Central memory CD4-positive, alpha-beta T cell (primary cell): ENCODE measurements around the gene RIMBP2.

Experiments used
- DNase-seq: peaks from one replicate; pipeline ENCODE4 v3.0.0; 2022

The RIMBP2 gene

GRCh38 chr12:130566446-130567155, 149.5 kb downstream of the RIMBP2 start:
- no peak for DNase-seq

GRCh38 chr12:130565189-130565588, 150.9 kb downstream of the RIMBP2 start:
- no peak for DNase-seq

- DNase-seq: no peak
Observed at GRCh38 chr12:130563323-130563722, 152.8 kb downstream of the RIMBP2 start.

GRCh38 chr12:130562716-130563115, 153.4 kb downstream of the RIMBP2 start:
- DNase-seq: no peak

- DNase-seq: no peak
Observed at GRCh38 chr12:130560321-130560720, 155.8 kb downstream of the RIMBP2 start.

GRCh38 chr12:130559806-130560205, 156.3 kb downstream of the RIMBP2 start:
- DNase-seq: no peak

- no peak for DNase-seq
Observed at GRCh38 chr12:130557886-130558765, 158.0 kb downstream of the RIMBP2 start.

- DNase-seq: no peak
Observed at GRCh38 chr12:130557201-130557600, 158.9 kb downstream of the RIMBP2 start.

- DNase-seq: no peak
Observed at GRCh38 chr12:130556486-130557055, 159.5 kb downstream of the RIMBP2 start.

- DNase-seq: no peak
Observed at GRCh38 chr12:130555628-130556485, 160.2 kb downstream of the RIMBP2 start.

- DNase-seq: no peak
Observed at GRCh38 chr12:130555221-130555620, 160.9 kb downstream of the RIMBP2 start.

- no peak for DNase-seq
Observed at GRCh38 chr12:130552483-130552996, 163.6 kb downstream of the RIMBP2 start.

GRCh38 chr12:130549361-130549760, 166.7 kb downstream of the RIMBP2 start:
- DNase-seq: no peak

GRCh38 chr12:130547480-130548155, 168.5 kb downstream of the RIMBP2 start:
- no peak for DNase-seq

- DNase-seq: no peak
Observed at GRCh38 chr12:130546494-130546893, 169.6 kb downstream of the RIMBP2 start.

GRCh38 chr12:130545475-130545874, 170.6 kb downstream of the RIMBP2 start:
- no peak for DNase-seq

GRCh38 chr12:130540376-130540775, 175.7 kb downstream of the RIMBP2 start:
- no peak for DNase-seq

GRCh38 chr12:130538343-130539095, 177.6 kb downstream of the RIMBP2 start:
- no peak for DNase-seq

GRCh38 chr12:130537655-130538054, 178.4 kb downstream of the RIMBP2 start:
- no peak for DNase-seq

- DNase-seq: no peak
Observed at GRCh38 chr12:130537051-130537450, 179.0 kb downstream of the RIMBP2 start.

- DNase-seq: no peak
Observed at GRCh38 chr12:130530429-130530828, 185.7 kb downstream of the RIMBP2 start.
